Caco-2 (cell line): Measurements from ENCODE around the gene CDK5RAP2. TPM values are rescaled to one million over a fixed set of nuclear protein-coding genes. Genes with fewer than 3 reads are reported as not detected.

Experiments used
- BruUV-seq: library from RNA; stranded (reverse); fragments of 400-500 nt; replicated peaks from 2 replicates; lab custom pipeline; 2021; lab: Mats Ljungman, UMichigan
- CTCF ChIA-PET: fragments of 300-600 bp; sonication (Branson Sonifier 250); formaldehyde crosslinking; loops from one replicate; lab custom pipeline; 2022; ENCODE audit warnings: antibody characterized with exemption; lab: Charles Lee
- POLR2A ChIA-PET: fragments of 300-600 bp; sonication (Branson Sonifier 250); formaldehyde crosslinking; loops from one replicate; lab custom pipeline; 2022; ENCODE audit warnings: antibody characterized with exemption; lab: Charles Lee
- DNase-seq, 2 experiments: peaks; one replicate each; pipeline versions ENCODE4 v3.0.0 to v3.0.0-alpha.2; 2020 to 2022
- H3K27me3 ChIP-seq: replicated peaks from 2 replicates; pipeline ENCODE4 v1.6.0; 2011; ENCODE audit warnings: low read length; ENCODE audit not compliant: control insufficient read depth, insufficient read depth
- H3K36me3 ChIP-seq: 2 replicates; pipeline ENCODE4 v1.5.1; 2011; ENCODE audit warnings: low read length; ENCODE audit not compliant: control insufficient read depth, insufficient read depth
- H3K4me1 ChIP-seq: fragments of 250-450 bp; sonication (Bioruptor Pico); 2 replicates; pipeline ENCODE4 v1.5.1; 2020; ENCODE audit warnings: mild to moderate bottlenecking
- H3K4me3 ChIP-seq: 2 replicates; pipeline ENCODE4 v1.5.1; 2011; ENCODE audit warnings: low read depth, mild to moderate bottlenecking, control low read depth, low read length
- H3K9me3 ChIP-seq: fragments of 250-450 bp; sonication (Bioruptor Pico); 2 replicates; pipeline ENCODE4 v1.5.1; 2020; ENCODE audit warnings: mild to moderate bottlenecking, moderate library complexity
- H3K27ac Mint-ChIP-seq: one replicate; pipeline ENCODE4 v1.8.0; 2022; ENCODE audit warnings: mixed read lengths; ENCODE audit not compliant: unreplicated experiment
- H3K27me3 Mint-ChIP-seq: one replicate; pipeline ENCODE4 v1.8.0; 2022; ENCODE audit warnings: mixed read lengths; ENCODE audit not compliant: insufficient read depth, unreplicated experiment
- H3K36me3 Mint-ChIP-seq: one replicate; pipeline ENCODE4 v1.8.0; 2022; ENCODE audit warnings: mild to moderate bottlenecking, mixed read lengths; ENCODE audit not compliant: insufficient read depth, unreplicated experiment
- H3K4me1 Mint-ChIP-seq: one replicate; pipeline ENCODE4 v1.8.0; 2022; ENCODE audit warnings: low read depth, mixed read lengths; ENCODE audit not compliant: unreplicated experiment
- H3K4me3 Mint-ChIP-seq: one replicate; pipeline ENCODE4 v1.8.0; 2022; ENCODE audit warnings: mild to moderate bottlenecking, moderate library complexity, mixed read lengths; ENCODE audit not compliant: unreplicated experiment
- H3K9me3 Mint-ChIP-seq: one replicate; pipeline ENCODE4 v1.8.0; 2022; ENCODE audit warnings: mixed read lengths; ENCODE audit not compliant: unreplicated experiment
- intact Hi-C: fragments of 100-400 bp; cut with micrococcal nuclease; formaldehyde crosslinking; loops from one replicate; pipeline ENCODE4 v1.10.0; 2022; ENCODE audit not compliant: unreplicated experiment
- total RNA-seq: library from RNA; stranded (reverse); gene quantifications from 2 replicates; pipeline ENCODE4 v1.2.3, GENCODE V29; 2022
- TF ChIP-seq, protein P1 (sequence below), 2 experiments: fragments of 200-600 bp in 1 of 2; IDR thresholded peaks; 1 replicate in 1 of 2; 2 replicates in 1 of 2; pipeline versions ENCODE4 v1.5.1 to v1.8.0; 2011 to 2022; ENCODE audit warnings: antibody characterized with exemption in 1 of 2, control low read depth in 1 of 2, inconsistent platforms in 1 of 2, low read depth in 1 of 2, low read length in 1 of 2, mild to moderate bottlenecking in 1 of 2, moderate library complexity in 1 of 2; ENCODE audit not compliant: insufficient read depth in 1 of 2, severe bottlenecking in 1 of 2, unreplicated experiment in 1 of 2

CDK5RAP2 gene
- total RNA-seq, 1 experiment from 2014 or later: 71.3 TPM

- Histone ChIP-seq H3K9me3 (no peaks in the 10 kb centered on the region), H3K4me1 (no peaks in the 10 kb centered on the region), H3K27me3 (no peaks in the 10 kb centered on the region), H3K36me3 (no peaks in the 10 kb centered on the region), H3K4me3 (no peak overlapping the region)
- Mint-ChIP-seq H3K27me3 (no peaks in the 10 kb centered on the region), H3K4me3 (no peak overlapping the region), H3K9me3 (no peaks in the 10 kb centered on the region), H3K27ac (no peak overlapping the region), H3K4me1 (no peaks in the 10 kb centered on the region), H3K36me3 (peaks cover 49% of the 10 kb centered on the region)
- ChIA-PET POLR2A (no interaction called here), CTCF (no interaction called here)
- no peak for DNase-seq
- TF ChIP-seq, protein P1, sequence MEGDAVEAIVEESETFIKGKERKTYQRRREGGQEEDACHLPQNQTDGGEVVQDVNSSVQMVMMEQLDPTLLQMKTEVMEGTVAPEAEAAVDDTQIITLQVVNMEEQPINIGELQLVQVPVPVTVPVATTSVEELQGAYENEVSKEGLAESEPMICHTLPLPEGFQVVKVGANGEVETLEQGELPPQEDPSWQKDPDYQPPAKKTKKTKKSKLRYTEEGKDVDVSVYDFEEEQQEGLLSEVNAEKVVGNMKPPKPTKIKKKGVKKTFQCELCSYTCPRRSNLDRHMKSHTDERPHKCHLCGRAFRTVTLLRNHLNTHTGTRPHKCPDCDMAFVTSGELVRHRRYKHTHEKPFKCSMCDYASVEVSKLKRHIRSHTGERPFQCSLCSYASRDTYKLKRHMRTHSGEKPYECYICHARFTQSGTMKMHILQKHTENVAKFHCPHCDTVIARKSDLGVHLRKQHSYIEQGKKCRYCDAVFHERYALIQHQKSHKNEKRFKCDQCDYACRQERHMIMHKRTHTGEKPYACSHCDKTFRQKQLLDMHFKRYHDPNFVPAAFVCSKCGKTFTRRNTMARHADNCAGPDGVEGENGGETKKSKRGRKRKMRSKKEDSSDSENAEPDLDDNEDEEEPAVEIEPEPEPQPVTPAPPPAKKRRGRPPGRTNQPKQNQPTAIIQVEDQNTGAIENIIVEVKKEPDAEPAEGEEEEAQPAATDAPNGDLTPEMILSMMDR (IDR thresholded peaks at IDR 0.05; ENCODE audit: insufficient read depth in 1 of 2, low read depth in 1 of 2, low read length in 1 of 2, severe bottlenecking in 1 of 2, unreplicated experiment in 1 of 2): no peak
- intact Hi-C loops: no loop called here
- no TSS peak for BruUV-seq
These were observed 139.2 kb downstream of the CDK5RAP2 start for GRCh38 chr9:120440791-120441190.

GRCh38 chr9:120439926-120440325 lies 140.0 kb downstream of the CDK5RAP2 start:
- intact Hi-C loops: no loop called here
- Histone ChIP-seq H3K9me3 (no peaks in the 10 kb centered on the region), H3K4me1 (no peaks in the 10 kb centered on the region), H3K27me3 (no peaks in the 10 kb centered on the region), H3K4me3 (no peak overlapping the region), H3K36me3 (no peaks in the 10 kb centered on the region)
- Mint-ChIP-seq H3K27ac (no peak overlapping the region), H3K4me1 (no peaks in the 10 kb centered on the region), H3K36me3 (peaks cover 49% of the 10 kb centered on the region), H3K4me3 (no peak overlapping the region), H3K9me3 (no peaks in the 10 kb centered on the region), H3K27me3 (no peaks in the 10 kb centered on the region)
- CTCF ChIA-PET: no interaction called here
- POLR2A ChIA-PET: no interaction called here
- TF ChIP-seq, protein P1 (IDR thresholded peaks at IDR 0.05; ENCODE audit: insufficient read depth in 1 of 2, low read depth in 1 of 2, low read length in 1 of 2, severe bottlenecking in 1 of 2, unreplicated experiment in 1 of 2): no peak
- BruUV-seq: no TSS peak
- no peak for DNase-seq

GRCh38 chr9:120438836-120439546 lies 141.0 kb downstream of the CDK5RAP2 start:
- no TSS peak for BruUV-seq
- DNase-seq: peak; percentile 37 to 43
- Mint-ChIP-seq H3K4me3 (no peak overlapping the region), H3K27me3 (no peaks in the 10 kb centered on the region), H3K9me3 (no peaks in the 10 kb centered on the region), H3K4me1 (no peaks in the 10 kb centered on the region), H3K36me3 (peaks cover 56% of the 10 kb centered on the region), H3K27ac (no peak overlapping the region)
- H3K27me3 ChIP-seq: no peaks in the 10 kb centered on the region
- 0 out of 2 replicates have a peak, but pooled peaks cover 2% of the 10 kb centered on the region for H3K36me3 ChIP-seq
- H3K4me1 ChIP-seq: no peaks in the 10 kb centered on the region
- intact Hi-C loops: no loop called here
- H3K9me3 ChIP-seq: no peaks in the 10 kb centered on the region
- ChIA-PET CTCF (interaction anchor here (1.0 kb wide), 1 partner anchor 93 kb away, joined by 3 read pairs; no protein-coding TSS in a partner anchor), POLR2A (no interaction called here)
- H3K4me3 ChIP-seq: no peak overlapping the region
- TF ChIP-seq, protein P1 (IDR thresholded peaks at IDR 0.05; ENCODE audit: insufficient read depth in 1 of 2, low read depth in 1 of 2, low read length in 1 of 2, severe bottlenecking in 1 of 2, unreplicated experiment in 1 of 2): peak; percentile 63 to 66
